GM19397 (cell line): Measurements from ENCODE around the gene NADK.

Source experiments
- ATAC-seq: cut with Tn5 transposase; IDR thresholded peaks from one replicate; pipeline ENCODE4 v1.9.1; 2021; ENCODE audit warnings: mild to moderate bottlenecking, moderate library complexity; ENCODE audit not compliant: unreplicated experiment

NADK gene, protein sequence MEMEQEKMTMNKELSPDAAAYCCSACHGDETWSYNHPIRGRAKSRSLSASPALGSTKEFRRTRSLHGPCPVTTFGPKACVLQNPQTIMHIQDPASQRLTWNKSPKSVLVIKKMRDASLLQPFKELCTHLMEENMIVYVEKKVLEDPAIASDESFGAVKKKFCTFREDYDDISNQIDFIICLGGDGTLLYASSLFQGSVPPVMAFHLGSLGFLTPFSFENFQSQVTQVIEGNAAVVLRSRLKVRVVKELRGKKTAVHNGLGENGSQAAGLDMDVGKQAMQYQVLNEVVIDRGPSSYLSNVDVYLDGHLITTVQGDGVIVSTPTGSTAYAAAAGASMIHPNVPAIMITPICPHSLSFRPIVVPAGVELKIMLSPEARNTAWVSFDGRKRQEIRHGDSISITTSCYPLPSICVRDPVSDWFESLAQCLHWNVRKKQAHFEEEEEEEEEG

DNA sequence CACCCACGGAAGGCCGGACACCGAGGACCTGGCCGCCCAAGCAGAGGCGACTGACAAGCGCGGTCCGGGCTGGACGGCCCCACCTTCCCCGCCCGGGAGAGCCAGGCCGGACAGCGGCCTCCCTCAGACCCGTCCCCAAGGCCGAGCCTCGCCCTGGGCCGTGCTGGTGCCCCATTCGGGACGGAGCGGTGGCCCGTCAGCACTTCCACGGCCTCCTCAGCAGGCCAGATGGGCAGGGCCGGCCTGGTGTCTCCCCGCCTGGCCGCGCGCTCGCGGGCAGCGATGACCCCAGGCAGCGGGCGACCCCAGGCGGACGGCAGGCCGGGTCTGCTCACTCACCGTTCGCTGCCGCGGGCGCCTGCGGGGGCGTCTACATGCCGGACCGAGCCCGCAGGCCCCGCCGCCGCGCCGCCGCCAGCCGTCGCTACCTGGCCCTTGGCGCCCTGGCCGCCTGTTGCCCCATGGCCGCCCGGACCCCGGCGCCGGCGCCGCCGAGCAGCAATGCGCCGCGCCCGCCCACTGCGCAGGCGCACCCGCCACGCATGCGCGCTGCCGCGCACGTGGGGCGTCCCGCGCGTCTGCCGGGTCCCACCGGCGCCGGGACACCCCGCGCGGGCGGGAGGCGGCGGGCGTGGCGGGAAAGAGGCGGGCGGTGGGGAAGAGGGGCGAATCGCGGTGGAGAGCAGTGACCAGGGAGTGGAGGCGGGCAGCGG, at the start of gene NADK:
TSS of gene NADK (minus strand) at position 521 of the 713 bp plus-strand sequence. CDS start 13,064 bp downstream, outside the sequence.
- peak; percentile 46 for ATAC-seq

DNA sequence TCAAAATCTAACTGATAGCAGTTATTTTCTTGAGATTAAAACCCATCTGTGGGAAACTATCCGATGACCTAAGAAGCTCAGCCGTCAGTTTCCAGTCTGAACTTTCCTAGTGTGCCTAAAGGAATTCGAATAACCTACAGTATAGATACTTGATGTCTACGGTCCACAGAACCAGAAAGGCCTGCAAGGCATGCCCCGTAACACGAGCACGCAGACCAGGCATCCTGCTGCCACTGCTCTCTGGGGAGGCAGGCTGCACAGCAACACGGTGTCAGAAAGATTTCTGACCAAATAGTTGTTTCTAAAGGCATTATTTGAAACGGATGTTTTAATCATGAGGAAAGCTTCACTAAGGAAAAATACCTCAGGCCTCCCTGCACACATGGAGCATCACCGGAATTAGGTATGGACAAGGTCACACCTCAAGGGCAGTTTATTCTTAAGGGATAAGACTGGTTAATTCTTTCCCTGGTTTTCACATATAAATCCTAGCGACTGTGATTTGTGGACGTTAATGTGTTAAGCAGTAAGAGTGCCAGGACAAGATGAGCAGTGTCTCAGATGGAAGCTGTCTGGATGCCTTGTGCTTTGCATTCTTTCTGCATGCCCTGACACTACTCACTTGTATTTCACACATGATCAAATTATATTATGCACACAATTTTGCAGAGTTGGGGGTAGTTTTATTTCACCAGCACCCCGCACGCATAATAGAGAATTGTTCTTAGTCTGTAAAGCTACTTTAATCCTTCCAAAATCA, 49.0 kb upstream of the NADK start:
- ATAC-seq = no peak

DNA sequence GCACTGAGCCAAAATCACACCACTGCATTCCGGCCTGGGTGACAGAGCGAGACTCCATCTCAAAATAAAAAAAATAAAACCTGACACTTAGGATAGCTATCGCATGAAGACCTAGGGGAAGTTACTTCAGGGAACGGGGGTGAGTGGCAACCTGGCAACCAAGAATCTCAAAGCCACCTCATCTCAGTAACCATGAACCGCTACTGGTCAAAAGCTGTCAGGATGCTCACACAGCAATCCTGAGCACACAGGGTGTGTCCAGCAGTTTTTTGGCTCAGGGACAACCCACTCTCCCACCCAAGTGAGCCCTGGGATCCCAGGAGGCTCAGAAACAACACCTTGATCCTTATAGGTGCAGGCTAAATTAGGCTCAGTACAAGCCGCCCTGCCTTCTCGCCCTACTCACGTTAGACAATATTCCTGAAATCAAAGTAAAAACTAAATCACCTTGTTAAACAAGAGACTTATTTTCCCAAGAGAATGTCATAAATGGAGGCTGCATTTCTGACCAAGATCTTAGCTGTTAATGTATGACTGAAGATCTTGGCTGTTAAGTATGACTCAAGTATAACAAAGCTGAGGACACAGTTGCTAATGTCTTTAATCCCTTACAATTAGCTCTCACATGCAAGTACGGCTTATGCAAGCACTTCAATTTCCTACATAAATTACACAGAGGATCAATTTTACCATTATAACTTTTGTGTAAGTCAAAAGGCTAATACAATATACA, 48.3 kb upstream of the NADK start:
- ATAC-seq = no peak

DNA sequence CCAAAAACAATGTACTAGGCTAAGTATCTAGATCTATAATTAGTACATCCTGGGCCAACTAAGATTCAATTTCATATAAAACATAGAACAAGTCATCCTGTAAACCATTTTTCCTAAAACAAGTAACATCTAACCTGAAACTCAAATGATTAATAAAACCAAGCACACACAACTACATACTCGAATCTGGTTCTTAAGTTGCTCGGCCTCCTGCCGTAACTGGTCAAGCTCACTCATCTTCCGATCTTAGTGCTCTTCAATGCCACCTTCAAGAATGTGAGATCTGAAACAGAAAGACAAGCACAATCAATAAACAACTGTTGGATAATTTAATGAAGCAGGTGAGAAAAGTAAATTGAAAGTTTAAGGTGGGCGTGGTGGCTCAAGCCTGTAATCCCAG, 46.9 kb upstream of the NADK start:
- no peak for ATAC-seq

DNA sequence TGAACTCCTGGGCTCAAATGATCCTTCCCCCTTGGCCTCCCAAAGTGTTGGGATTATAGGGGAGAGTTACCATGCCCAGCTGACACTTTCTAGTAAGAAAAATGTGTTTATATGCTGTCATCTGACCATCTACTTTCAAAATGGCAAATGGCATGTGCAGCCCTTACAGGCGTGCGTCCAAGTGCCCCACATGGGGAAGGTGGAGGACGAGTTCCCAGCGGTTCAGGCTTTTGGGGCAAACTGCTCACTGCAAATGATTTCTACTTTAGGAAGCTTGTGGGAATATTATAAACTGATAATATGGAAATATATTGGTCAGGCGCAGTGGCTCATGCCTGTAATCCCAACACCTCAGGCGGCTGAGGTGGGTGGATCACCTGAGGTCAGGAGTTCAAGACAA, 41.5 kb upstream of the NADK start:
- no peak for ATAC-seq

DNA sequence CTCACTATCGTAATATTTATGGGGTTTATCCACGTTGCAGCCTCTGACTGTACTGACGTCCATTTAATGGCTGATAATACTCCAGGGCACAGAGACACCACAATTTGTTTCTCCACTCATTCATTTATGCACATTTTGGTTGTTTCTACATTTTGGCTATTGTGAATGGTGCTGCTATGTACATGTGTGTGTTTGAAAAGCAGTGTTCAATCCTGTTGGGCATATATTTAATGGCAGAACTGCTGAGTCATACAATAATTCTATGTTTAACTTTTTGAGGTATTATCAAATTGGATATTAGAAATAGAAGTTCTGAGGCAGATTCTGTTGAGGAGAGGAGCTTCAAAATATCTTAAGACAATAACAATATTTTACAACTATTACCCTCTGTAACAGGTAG, 39.0 kb upstream of the NADK start:
- no peak for ATAC-seq

DNA sequence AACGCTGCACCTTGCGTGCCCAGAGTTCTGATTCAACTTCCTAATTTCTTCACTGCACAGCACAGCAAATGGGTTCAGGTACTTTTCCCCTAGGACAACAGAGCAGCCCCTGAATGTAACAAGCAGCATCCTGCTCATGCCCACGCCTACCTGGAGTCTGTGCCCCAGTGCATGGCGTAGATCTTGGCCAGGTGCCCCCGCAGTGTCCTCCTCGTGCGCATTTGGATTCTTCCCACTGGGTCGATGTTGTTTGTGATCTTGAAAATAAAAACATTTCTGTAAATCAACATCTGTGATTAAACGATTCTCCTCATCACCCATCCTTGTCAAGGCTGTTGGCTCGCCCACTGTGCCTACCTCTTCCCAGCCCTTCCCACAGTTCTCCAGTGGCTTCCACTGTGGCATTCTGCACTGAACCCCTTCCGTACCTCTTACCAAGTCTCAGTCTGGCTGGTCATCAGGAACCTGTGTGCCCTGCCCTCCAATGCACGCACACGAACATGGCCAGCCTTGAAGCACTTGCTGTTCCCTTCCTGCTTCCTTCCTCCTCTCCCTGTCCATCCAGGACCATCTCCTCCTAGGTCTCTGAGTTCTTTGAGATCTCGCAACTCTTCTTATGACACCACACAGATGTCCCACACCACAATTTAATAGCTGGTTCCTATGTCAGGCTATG, 37.5 kb upstream of the NADK start:
- no peak for ATAC-seq

DNA sequence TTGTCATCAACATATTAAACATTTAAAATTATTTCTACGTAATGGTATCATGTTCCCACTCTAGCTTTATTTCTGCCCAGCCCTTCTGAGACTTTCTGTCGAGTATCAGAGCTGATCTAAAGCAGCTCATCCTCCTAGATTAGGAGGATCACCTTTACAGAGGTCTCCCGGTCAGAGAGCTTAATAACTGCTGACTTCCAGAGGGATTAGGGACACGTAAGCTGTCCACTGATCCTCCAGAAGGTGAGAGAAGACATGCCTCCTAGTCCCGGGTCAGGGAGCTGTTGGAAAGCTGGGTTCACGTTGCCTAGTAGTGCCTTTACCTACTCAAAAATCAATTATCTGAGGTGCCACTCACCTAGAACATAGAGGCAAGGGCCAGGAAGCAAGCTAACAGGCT, 31.2 kb upstream of the NADK start:
- no peak for ATAC-seq

DNA sequence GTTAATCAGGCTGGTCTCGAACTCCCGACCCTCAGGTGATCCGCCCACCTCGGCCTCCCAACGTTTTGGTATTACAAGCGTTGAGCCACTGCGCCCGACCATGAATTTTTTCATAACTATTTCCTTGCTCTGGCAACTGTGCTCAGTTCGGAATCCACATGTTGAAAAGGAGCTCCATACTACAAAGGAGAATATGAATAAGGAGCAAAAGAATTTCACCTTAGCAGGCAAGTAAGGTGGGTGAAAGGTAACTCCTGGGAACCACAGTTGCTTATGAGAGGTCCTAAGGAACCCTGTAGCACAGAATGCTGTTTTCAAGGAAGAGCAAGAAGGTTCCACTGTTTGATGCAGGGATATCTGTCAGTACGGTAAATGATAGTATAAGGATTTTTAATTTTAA, 29.9 kb upstream of the NADK start:
- ATAC-seq = no peak

DNA sequence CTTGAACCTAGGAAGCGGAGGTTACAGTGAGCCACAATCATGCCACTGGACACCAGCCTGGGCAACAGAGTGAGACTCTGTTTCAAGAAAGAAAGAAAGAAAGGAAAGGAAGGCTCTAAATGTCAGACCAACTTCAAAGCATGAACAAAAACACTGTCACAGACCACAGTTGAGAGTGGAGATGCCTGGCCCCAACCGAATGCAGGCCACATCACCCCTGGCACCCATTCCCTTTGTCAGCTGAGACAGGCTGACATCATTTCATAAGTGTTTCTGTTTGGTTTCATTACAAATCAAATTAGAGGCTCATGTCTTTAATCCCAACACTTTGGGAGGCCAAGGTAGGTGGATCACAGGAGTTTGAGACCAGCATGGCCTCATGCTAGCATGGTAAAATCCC, 28.6 kb upstream of the NADK start:
- no peak for ATAC-seq

DNA sequence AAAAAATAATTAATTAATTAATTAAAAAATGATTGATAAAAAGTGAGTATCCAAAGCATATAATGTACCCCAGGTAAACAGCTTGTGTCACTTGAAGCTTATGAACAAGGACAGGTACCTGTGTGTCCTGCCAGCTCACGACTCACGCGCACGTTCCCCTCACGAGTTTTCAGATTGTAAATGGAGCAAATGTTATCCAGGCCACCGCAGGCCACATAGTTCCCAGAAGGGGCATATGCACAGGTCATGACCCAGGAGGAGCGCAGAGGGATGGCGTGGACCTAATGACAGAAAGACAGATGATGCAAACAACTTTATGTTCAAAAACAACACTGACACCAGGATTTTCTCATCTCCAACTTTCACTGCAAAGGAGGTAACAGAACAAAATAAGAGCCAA, 26.0 kb upstream of the NADK start:
- no peak for ATAC-seq

DNA sequence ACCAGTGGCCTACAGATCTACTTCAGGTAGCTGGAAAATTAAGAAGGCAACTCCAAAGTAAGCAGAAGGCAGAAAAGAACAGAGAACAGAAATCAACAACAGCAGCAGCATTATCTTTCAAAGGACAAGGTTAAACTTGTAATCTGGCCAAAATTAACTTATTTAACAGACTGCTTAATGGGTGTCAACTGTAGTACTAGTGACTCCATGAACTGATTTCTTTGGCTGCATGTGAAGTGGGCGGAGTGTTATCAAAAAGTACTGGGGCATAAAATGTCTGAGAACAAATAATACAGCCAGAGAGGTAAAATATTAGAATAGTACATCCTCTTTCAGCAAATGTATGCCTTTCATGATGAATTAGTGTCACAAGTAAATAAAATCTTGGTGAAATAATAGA, 24.6 kb upstream of the NADK start:
- ATAC-seq = no peak

DNA sequence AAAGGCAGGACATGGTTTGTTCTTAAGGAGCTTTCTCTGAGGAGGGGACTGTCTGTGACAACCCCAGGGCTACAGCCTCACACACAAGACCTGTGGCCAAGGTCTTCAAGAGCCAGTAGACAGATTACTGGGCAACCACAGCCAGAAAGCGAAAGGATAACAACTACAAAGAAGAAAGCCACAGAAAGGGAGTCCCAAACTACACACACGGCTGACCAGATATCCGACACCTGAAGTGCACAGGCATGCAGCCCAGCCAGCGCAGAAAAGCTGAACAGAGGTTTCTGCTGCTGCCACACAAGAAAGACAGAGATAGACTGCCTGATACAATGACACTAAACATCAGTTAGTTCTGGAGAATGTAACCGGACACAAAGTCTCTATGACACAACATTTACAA, 21.4 kb upstream of the NADK start:
- ATAC-seq = peak; percentile 50

DNA sequence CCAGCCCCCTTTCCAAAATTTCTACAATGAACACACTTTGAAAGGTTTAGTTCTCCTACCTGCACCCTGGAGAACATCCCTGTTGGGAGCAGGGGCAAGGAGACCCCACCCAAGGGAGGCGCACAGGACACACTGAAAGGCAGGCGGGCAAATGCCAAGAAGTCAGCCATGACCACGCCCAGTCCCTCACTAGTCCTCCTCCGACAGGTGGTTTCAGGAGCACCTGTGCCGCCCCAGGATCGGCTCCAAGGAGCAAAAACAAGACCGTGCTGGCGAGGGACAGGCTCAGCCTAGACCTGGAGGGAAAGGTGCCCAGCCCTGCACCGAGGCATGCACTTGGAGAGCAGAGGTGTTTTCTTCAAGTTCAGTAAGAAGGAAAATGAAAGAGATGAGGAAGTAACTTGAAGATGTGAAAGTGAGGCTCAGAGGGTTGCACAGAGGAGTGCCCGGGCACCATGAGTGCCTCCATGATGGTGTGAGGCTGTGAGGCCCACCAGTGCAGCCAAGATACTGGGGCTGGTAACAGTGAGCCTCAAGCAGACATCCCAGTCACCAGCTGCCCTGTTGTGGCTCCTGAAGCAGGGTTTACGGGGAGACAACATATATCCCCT, 19.6 kb upstream of the NADK start:
- ATAC-seq = no peak

DNA sequence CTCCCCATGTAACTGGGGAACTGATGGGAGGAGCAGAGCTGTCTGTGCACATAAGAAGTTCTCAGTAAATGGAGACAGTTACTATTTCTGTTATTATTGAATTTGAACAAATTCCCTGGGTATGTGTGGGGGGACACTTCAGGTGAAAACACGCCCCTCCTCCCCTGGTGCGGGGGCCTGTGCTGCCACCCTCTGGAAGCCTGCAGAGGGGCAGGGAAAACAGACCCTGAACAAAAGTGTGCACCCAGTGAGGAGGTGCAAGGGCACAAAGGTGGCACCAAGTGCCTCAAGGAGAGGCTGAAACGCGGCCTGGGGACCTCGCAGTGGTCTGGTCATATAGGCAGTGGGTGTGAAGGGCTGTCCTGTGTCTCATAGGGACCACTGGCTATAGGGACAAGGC, 18.2 kb upstream of the NADK start:
- no peak for ATAC-seq

DNA sequence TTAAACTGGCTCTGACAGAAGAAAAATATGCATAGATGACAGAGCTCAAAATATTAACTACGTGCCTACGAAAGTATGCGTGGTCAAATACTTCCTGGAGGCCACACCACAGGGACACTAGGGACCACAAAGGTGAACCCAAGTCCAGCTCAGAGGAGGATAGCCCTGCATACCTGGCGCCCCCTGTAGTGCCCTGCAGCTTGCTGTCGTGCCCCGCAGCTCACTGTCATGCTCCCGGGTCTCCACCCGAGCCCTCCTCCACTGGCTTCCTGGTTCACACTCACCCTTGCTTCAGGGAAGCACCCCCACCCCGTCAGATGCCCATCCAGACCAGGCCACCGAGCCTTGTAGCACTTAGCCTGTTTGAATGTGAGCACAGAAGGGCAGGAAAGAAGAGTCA, 16.7 kb upstream of the NADK start:
- no peak for ATAC-seq

DNA sequence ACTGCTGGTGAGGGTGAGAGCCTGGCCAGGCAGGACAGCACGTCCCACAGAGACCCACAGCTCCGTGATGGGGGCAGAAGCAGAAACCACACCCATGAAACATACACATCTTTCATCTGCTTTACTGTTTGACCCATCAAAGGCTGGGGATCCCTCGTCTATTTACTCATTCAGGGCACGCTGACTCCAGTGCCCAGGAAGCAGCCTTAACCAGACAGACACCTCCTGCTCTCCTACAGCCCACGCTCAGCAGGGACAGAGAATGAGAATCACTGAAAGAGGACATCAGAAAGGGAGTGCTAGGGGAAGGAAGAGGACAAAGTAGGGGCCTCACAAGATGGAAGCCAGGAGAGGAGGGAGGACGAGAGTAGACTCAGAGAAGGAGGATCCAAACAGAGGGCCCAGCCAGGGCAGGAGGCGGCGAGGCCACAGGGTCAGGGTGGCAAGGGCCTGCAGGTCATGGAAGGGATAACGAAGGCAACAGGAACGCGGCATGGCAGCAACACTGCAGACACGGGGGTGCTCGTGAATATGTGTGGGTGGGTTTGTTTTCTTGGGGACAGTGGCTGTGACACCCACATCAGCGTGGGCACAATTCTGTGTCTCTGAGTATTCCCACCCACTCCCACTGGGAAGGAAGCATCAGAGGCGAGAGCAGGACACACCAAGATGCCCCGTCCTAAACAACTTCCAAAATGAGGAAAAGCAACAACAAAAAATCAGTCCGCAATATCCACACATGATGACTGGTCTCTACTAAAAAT, 15.4 kb upstream of the NADK start:
- no peak for ATAC-seq

DNA sequence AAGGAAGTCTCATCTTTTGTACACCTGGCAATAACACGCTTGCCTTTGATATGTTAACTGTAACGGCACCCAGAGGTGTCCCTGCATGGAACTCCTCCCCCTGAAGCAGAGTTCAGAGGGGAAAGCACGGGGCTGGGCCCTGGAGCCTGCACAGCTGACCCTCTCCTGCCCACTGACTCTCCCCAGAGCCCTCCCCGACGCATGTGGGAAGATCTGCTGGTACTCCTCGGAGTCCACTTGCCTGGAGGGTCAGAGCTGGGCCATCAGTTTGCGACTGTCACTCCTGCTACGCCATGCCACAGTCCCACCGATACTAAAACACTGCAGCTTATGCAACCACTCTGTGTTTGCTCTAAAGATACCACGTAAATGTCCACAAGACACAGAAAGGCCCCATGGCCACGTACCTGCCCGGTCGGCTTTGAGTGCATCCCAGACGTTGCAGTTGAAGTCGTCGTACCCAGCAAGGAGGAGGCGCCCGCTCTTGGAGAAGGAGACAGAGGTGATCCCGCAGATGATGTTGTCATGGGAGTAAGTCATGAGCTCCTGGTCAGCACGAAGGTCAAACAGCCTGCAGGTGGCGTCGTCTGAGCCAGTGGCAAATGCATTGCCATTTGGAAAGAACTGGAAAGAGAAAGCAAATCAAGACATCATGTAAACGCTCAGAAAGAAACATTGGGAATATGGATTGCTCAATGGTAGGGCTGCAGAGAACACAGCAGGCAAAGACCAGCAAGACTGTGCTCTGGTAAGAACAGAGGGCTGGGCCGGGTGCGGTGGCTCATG, 10.6 kb upstream of the NADK start:
- ATAC-seq = no peak
